H1 (cell line): ENCODE results near the gene PLCB1. TPM values are rescaled to one million over a fixed set of nuclear protein-coding genes. Genes with fewer than 3 reads are reported as not detected.

Source experiments
- CTCF ChIA-PET: fragments of 300-600 bp; sonication (Branson Sonifier 250); formaldehyde crosslinking; loops from one replicate; lab custom pipeline; 2021; ENCODE audit not compliant: partially characterized antibody; lab: Charles Lee
- POLR2A ChIA-PET: fragments of 300-600 bp; sonication (Branson Sonifier 250); formaldehyde crosslinking; loops from one replicate; lab custom pipeline; 2021; ENCODE audit warnings: inconsistent platforms; ENCODE audit not compliant: partially characterized antibody; lab: Charles Lee
- DNase-seq, 2 experiments: peaks; one replicate each; pipeline versions ENCODE4 v3.0.0 to v3.0.0-alpha.2; 2010 to 2022; ENCODE audit warnings: low spot score in 2 of 2, low read depth in 1 of 2, mixed read lengths in 1 of 2
- FAIRE-seq: peaks from 2 replicates; lab custom pipeline; 2011; peaks lifted over from hg19 to GRCh38; lab: Jason Lieb, UNC
- H2AFZ ChIP-seq: 2 replicates; pipeline ENCODE4 v1.8.1; 2012; ENCODE audit warnings: low read length, inconsistent platforms
- H2AK5ac ChIP-seq: 2 replicates; pipeline ENCODE4 v1.6.1; 2013; ENCODE audit warnings: low read depth, low read length
- H2BK120ac ChIP-seq: replicated peaks from 2 replicates; pipeline ENCODE3; 2013; ENCODE audit warnings: low read depth, low read length, inconsistent platforms
- H2BK12ac ChIP-seq: 2 replicates; pipeline ENCODE4 v1.6.1; 2013; ENCODE audit warnings: low read depth, low read length
- H2BK15ac ChIP-seq: 2 replicates; pipeline ENCODE4 v1.6.1; 2013; ENCODE audit warnings: low read length
- H2BK20ac ChIP-seq: 2 replicates; pipeline ENCODE4 v1.6.1; 2013; ENCODE audit warnings: low read length
- H2BK5ac ChIP-seq: 2 replicates; pipeline ENCODE4 v1.6.1; 2013; ENCODE audit warnings: low read depth, low read length
- H3K14ac ChIP-seq: 2 replicates; pipeline ENCODE4 v1.6.1; 2013; ENCODE audit warnings: inconsistent platforms; ENCODE audit not compliant: insufficient read length
- H3K18ac ChIP-seq: 2 replicates; pipeline ENCODE4 v1.6.1; 2013; ENCODE audit warnings: low read length; ENCODE audit errors: extremely low read depth
- H3K23ac ChIP-seq: 2 replicates; pipeline ENCODE4 v1.6.1; 2013; ENCODE audit warnings: inconsistent platforms; ENCODE audit not compliant: insufficient read length
- H3K23me2 ChIP-seq: 2 replicates; pipeline ENCODE4 v1.6.1; 2013; ENCODE audit warnings: low read depth, low read length
- H3K27ac ChIP-seq: 2 replicates; pipeline ENCODE4 v1.6.1; 2011; ENCODE audit warnings: low read depth, low read length, inconsistent platforms
- H3K27me3 ChIP-seq, 4 experiments: replicated peaks in 1 of 4; 1 replicate in 1 of 4; 2 replicates in 3 of 4; pipeline versions ENCODE4 v1.6.1 to v1.8.1; 2011 to 2013; ENCODE audit warnings: low read length in 3 of 4, mild to moderate bottlenecking in 3 of 4, inconsistent platforms in 2 of 4, mixed read lengths in 2 of 4, moderate library complexity in 1 of 4; ENCODE audit not compliant: control insufficient read depth in 3 of 4, insufficient read depth in 3 of 4; ENCODE audit errors: extremely low read depth in 1 of 4
- H3K36me3 ChIP-seq, 4 experiments: 2 replicates each; pipeline versions ENCODE4 v1.6.1 to v1.8.1; 2011 to 2013; ENCODE audit warnings: mild to moderate bottlenecking in 4 of 4, low read length in 3 of 4, moderate library complexity in 2 of 4, control low read depth in 1 of 4, inconsistent platforms in 1 of 4; ENCODE audit not compliant: insufficient read depth in 4 of 4, control insufficient read depth in 2 of 4
- H3K4ac ChIP-seq: replicated peaks from 2 replicates; pipeline ENCODE3; 2013; ENCODE audit warnings: low read length, low read depth, mixed read lengths, inconsistent platforms; ENCODE audit not compliant: insufficient read length
- H3K4me1 ChIP-seq, 4 experiments: replicated peaks in 1 of 4; 1 replicate in 1 of 4; 2 replicates in 3 of 4; pipeline versions ENCODE4 v1.6.1 to v1.8.1; 2011 to 2013; ENCODE audit warnings: low read length in 3 of 4, inconsistent platforms in 2 of 4, mixed read lengths in 1 of 4; ENCODE audit not compliant: insufficient read depth in 4 of 4, control insufficient read depth in 3 of 4
- H3K4me2 ChIP-seq, 2 experiments: 2 replicates each; pipeline versions ENCODE4 v1.6.1 to v1.8.1; 2011 to 2013; ENCODE audit warnings: low read depth in 2 of 2, low read length in 2 of 2, control low read depth in 1 of 2, inconsistent platforms in 1 of 2, mild to moderate bottlenecking in 1 of 2; ENCODE audit not compliant: insufficient read depth in 1 of 2
- H3K4me3 ChIP-seq, 4 experiments: fragments of 200-600, 300-600 bp in 1 of 4; sonication (generic), shearing (Covaris generic), sonication (Bioruptor Twin) in 1 of 4; 2 replicates each; pipeline versions ENCODE4 v1.5.1 to v1.8.1; 2011 to 2016; ENCODE audit warnings: low read length in 4 of 4, low read depth in 3 of 4, control low read depth in 2 of 4, inconsistent platforms in 2 of 4, mild to moderate bottlenecking in 2 of 4, mixed read lengths in 1 of 4, moderate library complexity in 1 of 4; ENCODE audit not compliant: insufficient read depth in 2 of 4; ENCODE audit errors: extremely low read depth in 1 of 4
- H3K56ac ChIP-seq: replicated peaks from 2 replicates; pipeline ENCODE3; 2013; ENCODE audit warnings: low read depth, mild to moderate bottlenecking, mixed read lengths, low read length, inconsistent platforms; ENCODE audit not compliant: insufficient read length
- H3K79me1 ChIP-seq: 2 replicates; pipeline ENCODE4 v1.6.1; 2013; ENCODE audit warnings: low read depth, low read length, control low read depth
- H3K79me2 ChIP-seq, 2 experiments: 2 replicates each; pipeline versions ENCODE4 v1.6.1 to v1.8.1; 2012 to 2013; ENCODE audit warnings: low read length in 2 of 2, mild to moderate bottlenecking in 2 of 2, inconsistent platforms in 1 of 2; ENCODE audit not compliant: insufficient read depth in 2 of 2, control insufficient read depth in 1 of 2
- H3K9ac ChIP-seq, 4 experiments: replicated peaks in 1 of 4; 1 replicate in 1 of 4; 2 replicates in 3 of 4; pipeline versions ENCODE4 v1.6.1 to v1.8.1; 2011 to 2013; ENCODE audit warnings: low read depth in 3 of 4, low read length in 3 of 4, control low read depth in 2 of 4, mild to moderate bottlenecking in 2 of 4, moderate library complexity in 2 of 4, inconsistent platforms in 1 of 4; ENCODE audit errors: extremely low read depth in 1 of 4
- H3K9me3 ChIP-seq, 2 experiments: 2 replicates each; pipeline versions ENCODE4 v1.6.1 to v1.8.1; 2012 to 2013; ENCODE audit warnings: mild to moderate bottlenecking in 2 of 2, moderate library complexity in 2 of 2, control low read depth in 1 of 2, inconsistent platforms in 1 of 2, low read depth in 1 of 2, low read length in 1 of 2, mixed read lengths in 1 of 2; ENCODE audit not compliant: insufficient read depth in 2 of 2
- H4K20me1 ChIP-seq, 2 experiments: replicated peaks in 1 of 2; 2 replicates each; pipeline versions ENCODE3 to v1.8.1; 2011 to 2013; ENCODE audit warnings: inconsistent platforms in 2 of 2, low read length in 2 of 2, mild to moderate bottlenecking in 1 of 2; ENCODE audit not compliant: insufficient read depth in 2 of 2, control insufficient read depth in 1 of 2
- H4K5ac ChIP-seq: 2 replicates; pipeline ENCODE4 v1.6.1; 2013; ENCODE audit warnings: low read length, low read depth, mixed read lengths, inconsistent platforms; ENCODE audit not compliant: insufficient read length
- H4K8ac ChIP-seq: 2 replicates; pipeline ENCODE4 v1.8.0; 2013; ENCODE audit warnings: mild to moderate bottlenecking, moderate library complexity, low read length, inconsistent platforms; ENCODE audit not compliant: insufficient read depth; ENCODE audit errors: extremely low read depth
- H4K91ac ChIP-seq: replicated peaks from 2 replicates; pipeline ENCODE3; 2013; ENCODE audit warnings: low read length, mixed read lengths, inconsistent platforms; ENCODE audit not compliant: insufficient read length
- RXRA ChIP-seq: IDR thresholded peaks from 2 replicates; pipeline ENCODE4 v1.6.1; 2011; ENCODE audit warnings: low read depth, mild to moderate bottlenecking, low read length, moderate library complexity; ENCODE audit not compliant: insufficient read depth
- YY1 ChIP-seq: IDR thresholded peaks from 2 replicates; pipeline ENCODE4 v1.6.1; 2011; ENCODE audit warnings: low read depth, mild to moderate bottlenecking, low read length
- WGBS, 2 experiments: shearing (Covaris generic) in 1 of 2; methylation state at CpG; one replicate each; pipeline versions ENCODE4 v1.1.6 to v1.1.7; 2013 to 2015; ENCODE audit warnings: low lambda C conversion rate in 2 of 2, mixed read lengths in 2 of 2, inconsistent platforms in 1 of 2, low coverage in 1 of 2, missing lambda C conversion rate in 1 of 2; ENCODE audit not compliant: insufficient replicate concordance in 2 of 2, insufficient coverage in 1 of 2, insufficient read length in 1 of 2; ENCODE audit errors: extremely low coverage in 1 of 2, missing lambda C conversion rate in 1 of 2; 5-methylcytosine and 5-hydroxymethylcytosine counted together
- polyA plus RNA-seq, 7 experiments: library from polyadenylated mRNA; depleted of rRNA in 3 of 7; stranded (reverse) in 5 of 7; unstranded in 2 of 7; fragments of >200 nt in 5 of 7; fragments of 200-250 nt in 2 of 7; gene quantifications; 1 replicate in 5 of 7; 2 replicates in 1 of 7; 4 replicates in 1 of 7; pipeline versions ENCODE4 v1.2.1 to v1.2.3, GENCODE V29; 2011 to 2013; ENCODE audit warnings: missing spikeins in 2 of 7, mixed read lengths in 2 of 7
- total RNA-seq: library from RNA; stranded (reverse); fragmentation: NEBNext Ultra II Directional; extraction: Animal tissue kit (Norgen Biotek cat#: 25700); gene quantifications from 2 replicates; pipeline ENCODE4 v1.2.1, GENCODE V29; 2021

The PLCB1 gene
- total and polyA plus RNA-seq, 2 of the 8 experiments (the other 6 are each of a cell fraction or from before 2014, with no cell fraction given), result 2.6 to 9.1 TPM

- no peak overlapping the region for H2BK120ac ChIP-seq
- no peak overlapping the region for H2AFZ ChIP-seq
- no peak overlapping the region for H3K56ac ChIP-seq
- DNase-seq (no peak), FAIRE-seq (no peak)
- 91% methylated on average over 2 of the region's 2 CpGs; no CpG with 5 or more reads in 1 of the 2 experiments for WGBS, 2 experiments
- H2BK20ac ChIP-seq, result no peak overlapping the region
- H3K9ac ChIP-seq, result no peak overlapping the region
- H2BK5ac ChIP-seq, result no peak overlapping the region
- ChIA-PET POLR2A (no interaction called here), CTCF (no interaction called here)
- H3K4me3 ChIP-seq, result no peak overlapping the region
- H3K27ac ChIP-seq, result no peak overlapping the region
- no peaks in the 10 kb centered on the region for H3K79me2 ChIP-seq
- H3K9me3 ChIP-seq, result no peaks in the 10 kb centered on the region
- no peak overlapping the region for H3K4ac ChIP-seq
- no peak overlapping the region for H2BK15ac ChIP-seq
- H3K23ac ChIP-seq, result no peak overlapping the region
- H4K5ac ChIP-seq, result no peak overlapping the region
- no peak overlapping the region for H3K4me2 ChIP-seq
- H4K8ac ChIP-seq, result no peak overlapping the region
- no peak overlapping the region for H2AK5ac ChIP-seq
- no peaks in the 10 kb centered on the region for H3K36me3 ChIP-seq
- no peak overlapping the region for H4K91ac ChIP-seq
- no peaks in the 10 kb centered on the region for H3K4me1 ChIP-seq
- TF ChIP-seq RXRA (no peak), YY1 (no peak)
- no peak overlapping the region for H3K18ac ChIP-seq
- no peaks in the 10 kb centered on the region for H3K79me1 ChIP-seq
- no peak overlapping the region for H3K14ac ChIP-seq
- H4K20me1 ChIP-seq, result no peaks in the 10 kb centered on the region
- H3K27me3 ChIP-seq, result no peaks in the 10 kb centered on the region
- no peak overlapping the region for H2BK12ac ChIP-seq
- H3K23me2 ChIP-seq, result no peaks in the 10 kb centered on the region
Observed at GRCh38 chr20:8223091-8223870, 91.2 kb downstream of the PLCB1 start.
